GM12878 (cell line): Measurements from ENCODE around the gene WNK1. TPM values are rescaled to one million over a fixed set of nuclear protein-coding genes. Genes with fewer than 3 reads are reported as not detected.

ENCODE experiments used
- ATAC-seq: fragments of 200-7000 bp; cut with Tn5 transposase; 3 replicates; pipeline ENCODE4 v1.9.1; 2020; ENCODE audit warnings: mild to moderate bottlenecking, moderate library complexity
- BruUV-seq: library from RNA; stranded (reverse); fragments of 400-500 nt; replicated peaks from 2 replicates; lab custom pipeline; 2021; lab: Mats Ljungman, UMichigan
- CTCF ChIA-PET: fragments of 300-600 bp; sonication (Branson Sonifier 250); formaldehyde crosslinking; extraction: SDS; loops from one replicate; lab custom pipeline; 2021; ENCODE audit warnings: inconsistent platforms; lab: Yijun Ruan, JAX
- POLR2A ChIA-PET: fragments of 350-600 bp; formaldehyde crosslinking; extraction: SDS; loops from one replicate; lab custom pipeline; 2021; ENCODE audit warnings: inconsistent platforms; lab: Charles Lee
- RAD21 ChIA-PET: fragments of 300-600 bp; sonication (Branson Sonifier 250); formaldehyde crosslinking; loops from one replicate; lab custom pipeline; 2023; ENCODE audit warnings: antibody characterized with exemption; ENCODE audit not compliant: unreplicated experiment; lab: Charles Lee
- SMC1A ChIA-PET: fragments of 300-600 bp; sonication (Branson Sonifier 250); formaldehyde crosslinking; loops from one replicate; lab custom pipeline; 2023; ENCODE audit not compliant: unreplicated experiment, uncharacterized antibody; lab: Charles Lee
- DNase-seq: peaks from one replicate; pipeline ENCODE4 v3.0.0-alpha.2; 2011; ENCODE audit warnings: low read depth, low spot score
- FAIRE-seq: peaks from 3 replicates; lab custom pipeline; 2011; peaks lifted over from hg19 to GRCh38; lab: Jason Lieb, UNC
- H2AFZ ChIP-seq: 2 replicates; pipeline ENCODE4 v1.6.0; 2011; ENCODE audit warnings: low read depth, low read length, control low read depth; ENCODE audit not compliant: control insufficient read depth
- H3K27ac ChIP-seq: 2 replicates; pipeline ENCODE4 v1.5.1; 2011; ENCODE audit warnings: control low read depth; ENCODE audit not compliant: control insufficient read depth, insufficient read depth
- H3K27me3 ChIP-seq, 2 experiments: replicated peaks in 1 of 2; 2 replicates each; pipeline versions ENCODE4 v1.6.0 to v1.6.1; 2011; ENCODE audit warnings: low read length in 1 of 2; ENCODE audit not compliant: control insufficient read depth in 2 of 2, insufficient read depth in 2 of 2
- H3K36me3 ChIP-seq, 2 experiments: 2 replicates each; pipeline ENCODE4 v1.5.1; 2011; ENCODE audit warnings: low read length in 1 of 2; ENCODE audit not compliant: control insufficient read depth in 2 of 2, insufficient read depth in 2 of 2
- H3K4me1 ChIP-seq: 2 replicates; pipeline ENCODE4 v1.6.1; 2011; ENCODE audit warnings: mild to moderate bottlenecking, low read length, moderate library complexity, mixed read lengths; ENCODE audit not compliant: control insufficient read depth, insufficient read depth
- H3K4me2 ChIP-seq: 2 replicates; pipeline ENCODE4 v1.6.0; 2011; ENCODE audit warnings: control low read depth; ENCODE audit not compliant: control insufficient read depth, insufficient read depth
- H3K4me3 ChIP-seq: fragments of 200-600 bp; sonication (generic); 2 replicates; pipeline ENCODE4 v1.5.1; 2016
- H3K79me2 ChIP-seq: 2 replicates; pipeline ENCODE4 v1.6.0; 2011; ENCODE audit warnings: low read length; ENCODE audit not compliant: control insufficient read depth, insufficient read depth
- H3K9ac ChIP-seq: 2 replicates; pipeline ENCODE4 v1.8.0; 2011; ENCODE audit warnings: low read length, control low read depth, mixed read lengths; ENCODE audit not compliant: control insufficient read depth, insufficient read depth
- H3K9me3 ChIP-seq: replicated peaks from 3 replicates; pipeline ENCODE4 v1.5.1; 2011; ENCODE audit warnings: mild to moderate bottlenecking, low read length; ENCODE audit not compliant: control insufficient read depth, insufficient read depth
- H4K20me1 ChIP-seq: 2 replicates; pipeline ENCODE4 v1.6.0; 2011; ENCODE audit not compliant: control insufficient read depth, insufficient read depth
- CHD1 ChIP-seq: IDR thresholded peaks from 2 replicates; pipeline ENCODE4 v1.6.1; 2012; ENCODE audit warnings: low read depth, low read length, improper control_type of control experiment
- E2F4 ChIP-seq: IDR thresholded peaks from 2 replicates; pipeline ENCODE4 v1.6.1; 2012; ENCODE audit warnings: low read depth, low read length, improper control_type of control experiment
- ETV6 ChIP-seq, 2 experiments: fragments of 450-650 bp in 1 of 2; IDR thresholded peaks in 1 of 2; conservative IDR thresholded peaks in 1 of 2; 2 replicates each; pipeline ENCODE4 v1.6.1; 2014; ENCODE audit warnings: antibody characterized with exemption in 1 of 2, borderline replicate concordance in 1 of 2, low read depth in 1 of 2, mild to moderate bottlenecking in 1 of 2, moderate library complexity in 1 of 2
- EZH2 ChIP-seq: IDR thresholded peaks from 2 replicates; pipeline ENCODE4 v1.6.1; 2012; ENCODE audit warnings: low read depth, mild to moderate bottlenecking, control low read depth, inconsistent platforms, low read length, borderline replicate concordance; ENCODE audit not compliant: control insufficient read depth
- HDAC2 ChIP-seq: fragments of 200-600 bp; sonication (generic); IDR thresholded peaks from 2 replicates; pipeline ENCODE4 v1.6.1; 2017
- LARP7 ChIP-seq: fragments of 450-650 bp; IDR thresholded peaks from 2 replicates; pipeline ENCODE4 v1.6.1; 2017; ENCODE audit warnings: mild to moderate bottlenecking
- MXI1 ChIP-seq: fragments of 150-350 bp; IDR thresholded peaks from 2 replicates; pipeline ENCODE4 v1.6.1; 2011; ENCODE audit warnings: low read depth, mild to moderate bottlenecking, inconsistent platforms, low read length, improper control_type of control experiment
- NBN ChIP-seq: fragments of 450-650 bp; IDR thresholded peaks from 2 replicates; pipeline ENCODE4 v1.6.1; 2016
- PRDM15 ChIP-seq: fragments of 450-650 bp; formaldehyde crosslinking; IDR thresholded peaks from 2 replicates; pipeline ENCODE4 v1.4.0; 2020; ENCODE audit warnings: mild to moderate bottlenecking, moderate library complexity
- STAT3 ChIP-seq: IDR thresholded peaks from 2 replicates; pipeline ENCODE4 v1.6.1; 2011; ENCODE audit warnings: low read depth, low read length, improper control_type of control experiment
- SUZ12 ChIP-seq: fragments of 200-600 bp; sonication (generic); IDR thresholded peaks from one replicate; pipeline ENCODE4 v1.6.1; 2018; ENCODE audit warnings: antibody characterized with exemption, mild to moderate bottlenecking; ENCODE audit not compliant: unreplicated experiment
- USF1 ChIP-seq: IDR thresholded peaks from 2 replicates; pipeline ENCODE4 v1.6.1; 2011; ENCODE audit warnings: borderline replicate concordance, low read depth, mild to moderate bottlenecking, moderate library complexity, mixed read lengths, low read length; ENCODE audit not compliant: insufficient read depth; ENCODE audit errors: extremely low read length
- WRNIP1 ChIP-seq: IDR thresholded peaks from 2 replicates; pipeline ENCODE4 v1.6.1; 2011; ENCODE audit warnings: low read depth, low read length, improper control_type of control experiment, borderline replicate concordance
- WGBS: methylation state at CpG from one replicate; pipeline ENCODE4 v1.1.6; 2016; ENCODE audit warnings: low lambda C conversion rate; ENCODE audit not compliant: insufficient replicate concordance, insufficient coverage; ENCODE audit errors: missing lambda C conversion rate; 5-methylcytosine and 5-hydroxymethylcytosine counted together
- in situ Hi-C: fragments of 300-500 bp; cut with MboI; formaldehyde crosslinking; loops from 9 replicates; pipeline ENCODE4 v1.14.3; 2018; ENCODE audit warnings: mixed read lengths
- intact Hi-C: fragments of 100-400 bp; cut with micrococcal nuclease; formaldehyde crosslinking; loops from one replicate; pipeline ENCODE4 v1.14.2; 2022; ENCODE audit not compliant: unreplicated experiment
- polyA plus RNA-seq, 11 experiments: library from polyadenylated mRNA; depleted of rRNA in 4 of 11; unstranded in 6 of 11; stranded (reverse) in 5 of 11; fragments of >200 nt; fragmentation: Nextera tagmentation in 4 of 11; fragmentation: Illumina TruSeq in 1 of 11; extraction: Ambion mirVana in 4 of 11; extraction: Trizol in 1 of 11; gene quantifications; 1 replicate in 1 of 11; 2 replicates in 10 of 11; pipeline versions ENCODE4 v1.2.1 to v1.2.3, GENCODE V29; 2011 to 2016; ENCODE audit warnings: inconsistent platforms in 2 of 11, missing spikeins in 2 of 11, low read depth in 1 of 11
- total RNA-seq, 4 experiments: library from RNA; depleted of rRNA in 3 of 4; stranded (reverse); fragments of >200 nt in 3 of 4; fragmentation: Illumina TruSeq in 1 of 4; extraction: Trizol in 1 of 4; gene quantifications; 2 replicates each; pipeline versions ENCODE4 v1.2.1 to v1.2.3, GENCODE V29; 2013 to 2021
- TF ChIP-seq, protein P1 (sequence below): IDR thresholded peaks from 2 replicates; pipeline ENCODE4 v1.6.1; 2011; ENCODE audit warnings: low read depth, low read length, improper control_type of control experiment, borderline replicate concordance
- TF ChIP-seq, protein P2 (sequence below): fragments of 450-650 bp; IDR thresholded peaks from 2 replicates; pipeline ENCODE4 v1.6.1; 2017; ENCODE audit warnings: low read depth, mild to moderate bottlenecking, moderate library complexity

Gene WNK1
- total and polyA plus RNA-seq, 10 of the 15 experiments (the other 5 are each of a cell fraction or from before 2014, with no cell fraction given): 9.6 to 151 (median 86.6) TPM

DNA sequence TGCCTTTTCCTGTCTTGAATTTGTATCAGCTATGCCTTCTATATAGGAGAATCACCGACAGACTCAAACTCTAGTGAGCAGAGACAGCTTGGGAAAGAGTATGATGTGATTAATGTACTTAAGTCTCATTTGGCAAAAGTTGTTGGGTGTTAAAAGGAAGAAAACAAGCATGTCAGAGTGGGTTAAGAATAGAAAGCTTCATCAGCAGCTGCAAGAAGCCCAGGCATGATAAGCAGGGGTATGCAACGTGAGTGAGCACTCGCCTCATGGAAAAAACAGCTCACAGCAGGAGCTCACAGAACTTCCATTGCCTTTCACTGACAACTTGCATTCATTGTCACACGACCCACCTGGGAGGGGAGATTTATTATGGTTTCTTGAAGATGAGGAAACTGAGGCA, 35.9 kb upstream of the WNK1 start:
- intact Hi-C loops: no loop called here
- no peaks in the 10 kb centered on the region for H3K27me3 ChIP-seq
- H3K27ac ChIP-seq: no peak overlapping the region
- POLR2A ChIA-PET: interaction anchor here (0.6 to 1.2 kb wide), 6 partner anchors 10 to 49 kb away, joined by 3 to 5 read pairs (median 4); no protein-coding TSS in a partner anchor
- H3K4me3 ChIP-seq: no peak overlapping the region
- no peak overlapping the region for H3K9ac ChIP-seq
- no peaks in the 10 kb centered on the region for H4K20me1 ChIP-seq
- H3K79me2 ChIP-seq: no peaks in the 10 kb centered on the region
- WGBS: 78% methylated on average over 4 of the region's 4 CpGs
- RAD21 ChIA-PET: interaction anchor here (1.2 to 3.5 kb wide), 5 partner anchors 12 to 43 kb away, joined by 4 to 12 read pairs (median 6); no protein-coding TSS in a partner anchor
- in situ Hi-C loops: no loop called here
- peak overlapping the region; percentile 33 for H2AFZ ChIP-seq
- no TSS peak for BruUV-seq
- SMC1A ChIA-PET: interaction anchor here (0.8 to 2.9 kb wide), 11 partner anchors 23 to 98 kb away, joined by 3 to 12 read pairs (median 4); no protein-coding TSS in a partner anchor
- H3K36me3 ChIP-seq: no peaks in the 10 kb centered on the region
- ATAC-seq (no peak), FAIRE-seq (no peak), DNase-seq (no peak)
- peaks cover 24% of the 10 kb centered on the region for H3K4me1 ChIP-seq
- CTCF ChIA-PET: interaction anchor here (0.9 to 1.2 kb wide), 5 partner anchors 9 to 140 kb away, joined by 3 to 8 read pairs (median 3); no protein-coding TSS in a partner anchor
- H3K9me3 ChIP-seq: no peaks in the 10 kb centered on the region
- no peak overlapping the region for H3K4me2 ChIP-seq
- TF ChIP-seq SUZ12 (no peak), EZH2 (no peak), PRDM15 (CRISPR knock-in tag) (no peak), ETV6 (conservative IDR thresholded peaks at IDR 0.05 in 1 of 2, IDR thresholded peaks at IDR 0.05 in 1 of 2; ENCODE audit: borderline replicate concordance in 1 of 2, low read depth in 1 of 2) (no peak), E2F4 (no peak), NBN (no peak), CHD1 (no peak), MXI1 (no peak), LARP7 (no peak), STAT3 (no peak), WRNIP1 (no peak), HDAC2 (no peak), USF1 (no peak)
- TF ChIP-seq, protein P1, sequence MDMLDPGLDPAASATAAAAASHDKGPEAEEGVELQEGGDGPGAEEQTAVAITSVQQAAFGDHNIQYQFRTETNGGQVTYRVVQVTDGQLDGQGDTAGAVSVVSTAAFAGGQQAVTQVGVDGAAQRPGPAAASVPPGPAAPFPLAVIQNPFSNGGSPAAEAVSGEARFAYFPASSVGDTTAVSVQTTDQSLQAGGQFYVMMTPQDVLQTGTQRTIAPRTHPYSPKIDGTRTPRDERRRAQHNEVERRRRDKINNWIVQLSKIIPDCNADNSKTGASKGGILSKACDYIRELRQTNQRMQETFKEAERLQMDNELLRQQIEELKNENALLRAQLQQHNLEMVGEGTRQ: no peak
- TF ChIP-seq, protein P2, sequence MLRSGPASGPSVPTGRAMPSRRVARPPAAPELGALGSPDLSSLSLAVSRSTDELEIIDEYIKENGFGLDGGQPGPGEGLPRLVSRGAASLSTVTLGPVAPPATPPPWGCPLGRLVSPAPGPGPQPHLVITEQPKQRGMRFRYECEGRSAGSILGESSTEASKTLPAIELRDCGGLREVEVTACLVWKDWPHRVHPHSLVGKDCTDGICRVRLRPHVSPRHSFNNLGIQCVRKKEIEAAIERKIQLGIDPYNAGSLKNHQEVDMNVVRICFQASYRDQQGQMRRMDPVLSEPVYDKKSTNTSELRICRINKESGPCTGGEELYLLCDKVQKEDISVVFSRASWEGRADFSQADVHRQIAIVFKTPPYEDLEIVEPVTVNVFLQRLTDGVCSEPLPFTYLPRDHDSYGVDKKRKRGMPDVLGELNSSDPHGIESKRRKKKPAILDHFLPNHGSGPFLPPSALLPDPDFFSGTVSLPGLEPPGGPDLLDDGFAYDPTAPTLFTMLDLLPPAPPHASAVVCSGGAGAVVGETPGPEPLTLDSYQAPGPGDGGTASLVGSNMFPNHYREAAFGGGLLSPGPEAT: no peak
